Karpas-422 (cell line): Measurements from ENCODE around the gene C10orf67. TPM values are rescaled to one million over a fixed set of nuclear protein-coding genes. Genes with fewer than 3 reads are reported as not detected.

Experiments used
- DNase-seq: peaks from one replicate; pipeline ENCODE4 v3.0.0-alpha.2; 2015
- H2AFZ ChIP-seq: fragments of 200-600 bp; sonication (generic); 2 replicates; pipeline ENCODE4 v1.6.1; 2014; ENCODE audit warnings: antibody characterized with exemption, low read length, mixed read lengths
- H3K27ac ChIP-seq: fragments of 200-600 bp; sonication (generic); 2 replicates; pipeline ENCODE4 v1.5.1; 2014; ENCODE audit warnings: mild to moderate bottlenecking, low read length, moderate library complexity
- H3K27me3 ChIP-seq: fragments of 200-600 bp; sonication (generic); 2 replicates; pipeline ENCODE4 v1.6.1; 2014; ENCODE audit warnings: low read length, mixed read lengths
- H3K36me3 ChIP-seq: fragments of 200-600 bp; sonication (generic); 2 replicates; pipeline ENCODE4 v1.6.1; 2014; ENCODE audit warnings: low read length, mixed read lengths; ENCODE audit not compliant: insufficient read depth
- H3K4me1 ChIP-seq: fragments of 200-600 bp; sonication (generic); 2 replicates; pipeline ENCODE4 v1.6.1; 2014; ENCODE audit warnings: mild to moderate bottlenecking, low read length, mixed read lengths
- H3K4me2 ChIP-seq: fragments of 200-600 bp; sonication (generic); 2 replicates; pipeline ENCODE4 v1.6.1; 2014; ENCODE audit warnings: low read length, low read depth, mild to moderate bottlenecking; ENCODE audit not compliant: poor library complexity, severe bottlenecking
- H3K4me3 ChIP-seq: fragments of 200-600 bp; sonication (generic); 2 replicates; pipeline ENCODE4 v1.5.1; 2014; ENCODE audit warnings: mild to moderate bottlenecking, antibody characterized with exemption, low read length, mixed read lengths
- H3K79me2 ChIP-seq: fragments of 200-600 bp; sonication (generic); 2 replicates; pipeline ENCODE4 v1.6.1; 2014; ENCODE audit warnings: mild to moderate bottlenecking, low read length, mixed read lengths
- H3K9ac ChIP-seq: fragments of 200-600 bp; sonication (generic); 2 replicates; pipeline ENCODE4 v1.6.0; 2014; ENCODE audit warnings: low read length
- H3K9me2 ChIP-seq: fragments of 200-600 bp; sonication (generic), shearing (Covaris generic); replicated peaks from 2 replicates; pipeline ENCODE4 v1.6.0; 2014; ENCODE audit warnings: mild to moderate bottlenecking, low read length, moderate library complexity; ENCODE audit not compliant: insufficient read depth
- H3K9me3 ChIP-seq: fragments of 300-700, 200-600 bp; sonication (generic); 2 replicates; pipeline ENCODE4 v1.6.1; 2014; ENCODE audit warnings: low read length, mixed read lengths
- H4K20me1 ChIP-seq: fragments of 200-600 bp; sonication (generic); 2 replicates; pipeline ENCODE4 v1.6.1; 2014; ENCODE audit warnings: mild to moderate bottlenecking, antibody characterized with exemption, low read length, low read depth; ENCODE audit not compliant: insufficient read depth
- small RNA-seq: library from RNA; depleted of rRNA; stranded (forward); fragments of <200 nt; gene quantifications from one replicate; pipeline ENCODE3, GENCODE V24; 2014
- total RNA-seq: library from RNA; depleted of rRNA; stranded (reverse); fragments of >200 nt; shearing (Covaris generic); gene quantifications from 2 replicates; pipeline ENCODE4 v1.2.3, GENCODE V29; 2014; ENCODE audit warnings: low replicate concordance; rRNA removed

The C10orf67 gene
- total RNA-seq, 1 experiment from 2014 or later, result not detected

GRCh38 chr10:23158370-23158769 is 186.2 kb downstream of the C10orf67 start:
- Histone ChIP-seq H4K20me1 (no peaks in the 10 kb centered on the region), H3K36me3 (no peaks in the 10 kb centered on the region), H3K9me3 (no peaks in the 10 kb centered on the region), H3K4me1 (peaks cover 10% of the 10 kb centered on the region), H3K79me2 (no peaks in the 10 kb centered on the region), H3K9ac (no peak overlapping the region), H3K27ac (no peak overlapping the region), H3K27me3 (no peaks in the 10 kb centered on the region), H2AFZ (peak overlapping the region; percentile 66), H3K9me2 (no peaks in the 10 kb centered on the region), H3K4me2 (no peak overlapping the region), H3K4me3 (no peak overlapping the region)
- peak; percentile 85 for DNase-seq

GRCh38 chr10:23157691-23158369 is 186.8 kb downstream of the C10orf67 start:
- H3K27ac ChIP-seq, result no peak overlapping the region

GRCh38 chr10:23157239-23157681 is 187.3 kb downstream of the C10orf67 start:
- no peak overlapping the region for H3K9ac ChIP-seq
- no peaks in the 10 kb centered on the region for H4K20me1 ChIP-seq
- H3K4me2 ChIP-seq, result no peak overlapping the region
- no peaks in the 10 kb centered on the region for H3K9me2 ChIP-seq
- no peak overlapping the region for H3K27ac ChIP-seq
- peaks cover 10% of the 10 kb centered on the region for H3K4me1 ChIP-seq
- DNase-seq, result peak; percentile 50
- no peaks in the 10 kb centered on the region for H3K27me3 ChIP-seq
- peak overlapping the region; percentile 45; the same call in 1 of the 2 replicates for H2AFZ ChIP-seq
- H3K4me3 ChIP-seq, result no peak overlapping the region
- H3K79me2 ChIP-seq, result no peaks in the 10 kb centered on the region
- no peaks in the 10 kb centered on the region for H3K9me3 ChIP-seq
- no peaks in the 10 kb centered on the region for H3K36me3 ChIP-seq

More at GRCh38 chr10:23157691-23158369, 186.8 kb downstream of the C10orf67 start:
- no peaks in the 10 kb centered on the region for H4K20me1 ChIP-seq
- DNase-seq, result peak; percentile 80
- H2AFZ ChIP-seq, result peak overlapping the region; percentile 66
- H3K4me2 ChIP-seq, result no peak overlapping the region
- peaks cover 10% of the 10 kb centered on the region for H3K4me1 ChIP-seq
- no peak overlapping the region for H3K9ac ChIP-seq
- no peaks in the 10 kb centered on the region for H3K9me2 ChIP-seq
- no peaks in the 10 kb centered on the region for H3K27me3 ChIP-seq
- H3K9me3 ChIP-seq, result no peaks in the 10 kb centered on the region
- no peak overlapping the region for H3K4me3 ChIP-seq
- no peaks in the 10 kb centered on the region for H3K36me3 ChIP-seq
- H3K79me2 ChIP-seq, result no peaks in the 10 kb centered on the region

- no peaks in the 10 kb centered on the region for H3K27me3 ChIP-seq
- no peaks in the 10 kb centered on the region for H3K79me2 ChIP-seq
- no peak overlapping the region for H3K9ac ChIP-seq
- peaks cover 10% of the 10 kb centered on the region for H3K4me1 ChIP-seq
- H3K27ac ChIP-seq, result no peak overlapping the region
- H2AFZ ChIP-seq, result no peak overlapping the region
- DNase-seq, result no peak
- no peaks in the 10 kb centered on the region for H3K9me3 ChIP-seq
- no peak overlapping the region for H3K4me3 ChIP-seq
- no peaks in the 10 kb centered on the region for H3K9me2 ChIP-seq
- no peaks in the 10 kb centered on the region for H3K36me3 ChIP-seq
- H4K20me1 ChIP-seq, result no peaks in the 10 kb centered on the region
- H3K4me2 ChIP-seq, result no peak overlapping the region
These were observed 188.0 kb downstream of the C10orf67 start for GRCh38 chr10:23156447-23157150.

GRCh38 chr10:23155169-23155568 is 189.4 kb downstream of the C10orf67 start:
- Histone ChIP-seq H3K4me2 (no peak overlapping the region), H2AFZ (no peak overlapping the region)

More at GRCh38 chr10:23155169-23155568, 189.4 kb downstream of the C10orf67 start:
- Histone ChIP-seq H3K27ac (no peak overlapping the region), H4K20me1 (no peaks in the 10 kb centered on the region), H3K9me2 (no peaks in the 10 kb centered on the region), H3K36me3 (no peaks in the 10 kb centered on the region), H3K9ac (no peak overlapping the region), H3K9me3 (no peaks in the 10 kb centered on the region), H3K27me3 (no peaks in the 10 kb centered on the region), H3K4me1 (peaks cover 10% of the 10 kb centered on the region), H3K79me2 (no peaks in the 10 kb centered on the region), H3K4me3 (no peak overlapping the region)
- DNase-seq, result no peak

Small RNA genes within 50 kb of the gene (small RNA-seq; reads per million reads assigned to genes)
- gene MIR1254-2, result not detected
- gene RF00561, result not detected

Other genes starting within 250 kb of the C10orf67 start
- 9.7 and 12.3 TPM in 2 replicates for gene MSRB2, start 249.2 kb downstream of the C10orf67 start, total RNA-seq
- gene PTF1A, start 152.5 kb downstream of the C10orf67 start, total RNA-seq, result not detected in 2 replicates
- gene OTUD1, start 94.3 kb upstream of the C10orf67 start, total RNA-seq, result 1.5 and 2.2 TPM in 2 replicates